ENCODE measurements around the gene C2orf69.
"Not testable (repeated sequence)": the region's sequence is repeated elsewhere in the genome, so short reads cannot be mapped to it uniquely, and the experiment has no call there.

C2orf69 gene

DNA sequence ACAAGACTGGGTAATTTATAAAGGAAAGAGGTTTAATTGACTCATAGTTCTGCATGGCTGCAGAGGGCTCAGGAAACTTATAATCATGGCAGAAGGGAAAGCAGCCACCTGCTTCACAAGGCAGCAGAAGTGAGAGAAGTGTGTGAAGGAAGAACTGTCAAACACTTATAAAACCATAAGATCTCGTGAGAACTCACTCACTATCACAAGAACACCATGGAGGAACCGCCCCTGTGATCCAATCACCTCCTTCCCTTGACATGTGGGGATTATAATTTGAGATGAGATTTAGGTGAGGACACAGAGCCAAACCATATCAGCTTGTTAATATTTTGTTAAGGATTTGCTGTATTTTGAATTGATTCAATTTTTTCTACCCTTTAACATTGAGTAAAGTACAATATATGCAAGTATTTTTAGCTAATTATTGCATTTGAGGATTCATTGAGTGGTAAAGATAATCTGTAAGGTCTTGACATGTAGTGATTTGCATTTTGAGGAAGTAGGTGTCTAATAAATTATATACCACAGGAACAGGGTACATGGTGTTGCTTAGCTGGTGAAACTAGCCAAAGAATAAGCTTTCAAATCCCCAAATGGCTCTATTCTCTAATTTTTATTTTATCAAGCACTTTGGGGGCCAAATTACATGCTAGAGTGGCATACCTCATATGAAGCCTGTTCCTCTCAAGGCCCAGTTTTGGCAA is 3.9 kb upstream of the C2orf69 start:
- DNase-seq (ENCODE audit: extremely low spot score), result no peak
- no peak for TF ChIP-seq FOXA1 (IDR thresholded peaks at IDR 0.05)
- no peak for TF ChIP-seq SP1 (IDR thresholded peaks at IDR 0.05)
- TF ChIP-seq, protein P1, sequence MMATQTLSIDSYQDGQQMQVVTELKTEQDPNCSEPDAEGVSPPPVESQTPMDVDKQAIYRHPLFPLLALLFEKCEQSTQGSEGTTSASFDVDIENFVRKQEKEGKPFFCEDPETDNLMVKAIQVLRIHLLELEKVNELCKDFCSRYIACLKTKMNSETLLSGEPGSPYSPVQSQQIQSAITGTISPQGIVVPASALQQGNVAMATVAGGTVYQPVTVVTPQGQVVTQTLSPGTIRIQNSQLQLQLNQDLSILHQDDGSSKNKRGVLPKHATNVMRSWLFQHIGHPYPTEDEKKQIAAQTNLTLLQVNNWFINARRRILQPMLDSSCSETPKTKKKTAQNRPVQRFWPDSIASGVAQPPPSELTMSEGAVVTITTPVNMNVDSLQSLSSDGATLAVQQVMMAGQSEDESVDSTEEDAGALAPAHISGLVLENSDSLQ (IDR thresholded peaks at IDR 0.05), result no peak
- no peak for TF ChIP-seq FOXM1 (IDR thresholded peaks at IDR 0.05; ENCODE audit: borderline replicate concordance)
- TF ChIP-seq LEF1 (IDR thresholded peaks at IDR 0.05; ENCODE audit: borderline replicate concordance), result no peak
- TF ChIP-seq FOXK2 (IDR thresholded peaks at IDR 0.05), result no peak
- no peak for TF ChIP-seq ARNT (IDR thresholded peaks at IDR 0.05)
- no peak for TF ChIP-seq SUZ12 (IDR thresholded peaks at IDR 0.05)
- TF ChIP-seq NFRKB (IDR thresholded peaks at IDR 0.05), result no peak
- no peak for TF ChIP-seq BHLHE40 (IDR thresholded peaks at IDR 0.05; ENCODE audit: borderline replicate concordance)
- TF ChIP-seq HDGF (IDR thresholded peaks at IDR 0.05; ENCODE audit: borderline replicate concordance), result no peak
- no peak for TF ChIP-seq ELF4 (IDR thresholded peaks at IDR 0.05)
- ChIA-PET CTCF (no interaction called here), POLR2A (no interaction called here)

DNA sequence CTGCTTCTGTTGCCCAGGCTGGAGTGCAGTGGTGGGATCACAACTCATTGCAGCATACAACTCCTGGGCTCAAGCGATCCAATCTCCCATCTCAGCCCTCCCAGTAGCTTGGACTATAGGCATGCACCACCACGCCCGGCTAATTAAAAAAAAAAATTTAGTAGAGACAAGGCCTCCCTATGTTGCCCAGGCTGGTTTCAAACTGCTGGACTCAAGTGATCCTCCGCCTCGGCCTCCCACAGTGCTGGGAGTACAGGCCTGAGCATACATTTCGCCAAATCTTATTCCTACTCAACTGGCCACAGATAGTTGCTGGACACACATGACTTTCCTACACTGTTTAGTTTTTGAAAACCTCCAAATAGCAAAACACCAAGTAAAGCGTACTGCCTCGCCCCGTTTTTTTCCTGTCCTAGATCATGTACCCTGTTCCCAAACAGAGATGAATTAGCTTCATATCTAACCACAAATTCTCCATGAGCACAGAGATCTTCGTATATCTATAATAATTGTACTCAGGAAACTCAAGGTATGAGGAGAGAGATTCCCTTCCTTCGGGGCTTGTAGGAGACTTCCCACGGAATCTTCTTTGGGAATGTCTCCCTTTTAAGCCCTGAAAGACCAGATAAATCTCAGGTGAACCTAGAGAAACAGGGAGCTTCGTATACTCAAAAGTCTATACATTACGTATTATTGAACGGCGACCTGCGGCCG is 598 bp upstream of the C2orf69 start:
- no peak for TF ChIP-seq ZNF384 (IDR thresholded peaks at IDR 0.05)
- peak; percentile 68 for TF ChIP-seq L3MBTL2 (conservative IDR thresholded peaks at IDR 0.05)
- no peak for DNase-seq (ENCODE audit: extremely low spot score)
- ChIA-PET CTCF (no interaction called here), POLR2A (interaction anchor here (0.7 to 1.5 kb wide), 6 partner anchors 8 to 160 kb away, joined by 3 to 7 read pairs (median 4); partner anchors contain the start of genes FTCDNL1, MAIP1 and TYW5)

DNA sequence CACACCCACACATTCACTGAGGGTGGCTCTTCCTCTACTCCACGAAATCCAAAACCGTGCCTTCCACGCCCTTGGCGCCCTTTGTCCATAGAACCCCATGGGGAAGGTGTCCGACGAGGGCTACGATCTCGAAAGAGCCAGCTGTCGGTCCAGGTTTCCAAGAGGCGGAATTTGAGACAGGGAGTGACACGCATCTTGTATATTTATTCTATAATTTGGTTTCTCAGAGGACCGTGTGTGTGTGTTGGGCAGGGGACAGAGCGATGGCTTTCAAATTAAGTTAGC is 726 bp downstream of the C2orf69 start:
- ChIA-PET POLR2A (interaction anchor here (1.5 kb wide), 1 partner anchor 9 kb away, joined by 6 read pairs; no protein-coding TSS in a partner anchor), CTCF (no interaction called here)
- no peak for TF ChIP-seq SUZ12 (IDR thresholded peaks at IDR 0.05)
- no peak for DNase-seq (ENCODE audit: extremely low spot score)

DNA sequence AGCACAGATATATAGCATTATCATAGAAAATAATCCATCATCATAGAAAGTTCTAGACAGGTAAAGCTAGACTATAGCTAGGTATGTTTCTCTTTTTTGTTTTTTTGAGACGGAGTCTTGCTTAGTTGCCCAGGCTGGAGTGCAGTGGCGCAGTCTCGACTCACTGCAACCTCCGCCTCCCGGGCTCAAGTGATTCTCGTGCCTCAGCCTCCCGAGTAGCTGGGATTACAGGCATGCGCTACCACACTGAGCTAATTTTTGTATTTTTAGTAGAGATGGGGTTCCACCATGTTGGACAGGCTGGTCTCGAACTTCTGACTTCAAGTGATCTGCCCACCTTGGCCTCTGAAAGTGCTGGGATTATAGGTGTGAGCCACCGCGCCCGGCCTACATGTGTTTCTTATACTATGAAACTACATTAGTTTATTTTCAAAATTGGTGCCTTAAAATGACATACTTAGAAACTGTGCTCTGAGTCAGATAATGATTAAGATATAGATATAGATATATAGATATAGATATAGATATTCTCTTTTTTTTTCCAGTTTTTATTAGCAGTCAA is 1.5 kb downstream of the C2orf69 start:
- POLR2A ChIA-PET; DNase-seq (ENCODE audit: extremely low spot score); CTCF ChIA-PET: not testable (repeated sequence)
- TF ChIP-seq L3MBTL2 (conservative IDR thresholded peaks at IDR 0.05), result 0 out of 2 replicates have a peak, but pooled peaks have one; percentile 19

DNA sequence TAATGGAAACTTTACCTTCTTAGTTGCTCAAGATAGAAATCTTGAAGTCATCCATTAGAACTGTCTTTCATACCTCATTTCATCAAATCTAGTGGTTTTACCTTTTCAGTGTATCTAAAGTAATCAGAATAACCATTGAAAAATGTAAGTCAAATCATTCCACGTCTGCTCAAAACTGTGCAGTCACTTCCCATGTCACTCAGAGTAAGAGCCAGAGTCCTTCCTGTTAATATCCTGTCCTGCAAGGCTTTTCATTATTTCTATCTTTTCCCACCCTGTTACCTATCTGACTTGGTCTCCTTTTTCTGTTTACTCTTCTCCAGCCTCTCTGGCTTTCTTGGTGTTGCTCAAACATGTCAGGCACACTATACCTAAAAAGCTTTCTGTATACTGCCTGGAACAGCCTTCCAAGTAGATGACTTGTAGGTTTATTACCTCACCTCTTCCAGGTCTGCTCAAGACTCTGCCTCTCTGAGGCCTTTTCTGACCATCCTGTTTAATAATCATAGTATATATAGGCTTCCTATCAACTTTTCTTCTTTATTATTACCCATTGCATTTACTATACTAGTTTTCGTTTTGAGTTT is 3.4 kb downstream of the C2orf69 start:
- ChIA-PET CTCF (no interaction called here), POLR2A (no interaction called here)
- no peak for TF ChIP-seq BHLHE40 (IDR thresholded peaks at IDR 0.05; ENCODE audit: borderline replicate concordance)
- no peak for TF ChIP-seq SUZ12 (IDR thresholded peaks at IDR 0.05)
- TF ChIP-seq L3MBTL2 (conservative IDR thresholded peaks at IDR 0.05), result no peak
- no peak for TF ChIP-seq LEF1 (IDR thresholded peaks at IDR 0.05; ENCODE audit: borderline replicate concordance)
- TF ChIP-seq FOXM1 (IDR thresholded peaks at IDR 0.05; ENCODE audit: borderline replicate concordance), result no peak
- no peak for TF ChIP-seq ELF4 (IDR thresholded peaks at IDR 0.05)
- no peak for TF ChIP-seq FOXA1 (IDR thresholded peaks at IDR 0.05)
- TF ChIP-seq, protein P1 (IDR thresholded peaks at IDR 0.05), result no peak
- no peak for TF ChIP-seq HDGF (IDR thresholded peaks at IDR 0.05; ENCODE audit: borderline replicate concordance)
- no peak for TF ChIP-seq ZNF384 (IDR thresholded peaks at IDR 0.05)
- TF ChIP-seq ARNT (IDR thresholded peaks at IDR 0.05), result no peak
- TF ChIP-seq TARDBP (IDR thresholded peaks at IDR 0.05), result no peak
- no peak for DNase-seq (ENCODE audit: extremely low spot score)

DNA sequence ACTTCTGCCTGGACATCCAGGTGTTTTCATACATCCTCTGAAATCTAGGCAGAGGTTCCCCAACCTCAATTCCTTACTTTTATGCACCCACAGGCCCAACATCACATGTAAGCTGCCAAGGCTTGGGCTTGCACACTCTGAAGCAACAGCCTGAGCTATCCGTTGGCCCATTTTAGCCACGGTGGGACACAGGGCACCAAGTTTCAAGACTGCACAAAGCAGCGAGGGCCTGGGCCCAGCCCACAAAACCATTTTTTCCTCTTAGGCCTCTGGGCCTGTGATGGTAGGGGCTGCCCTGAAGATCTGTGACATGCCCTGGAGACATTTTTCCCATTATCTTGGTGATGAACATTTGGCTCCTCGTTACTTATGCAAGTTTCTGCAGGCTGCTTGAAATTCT is 5.9 kb downstream of the C2orf69 start:
- CTCF ChIA-PET, result no interaction called here
- no peak for TF ChIP-seq ARNT (IDR thresholded peaks at IDR 0.05)
- TF ChIP-seq HDGF (IDR thresholded peaks at IDR 0.05; ENCODE audit: borderline replicate concordance), result no peak
- no peak for TF ChIP-seq FOXK2 (IDR thresholded peaks at IDR 0.05)
- no peak for TF ChIP-seq ELF4 (IDR thresholded peaks at IDR 0.05)
- TF ChIP-seq, protein P1 (IDR thresholded peaks at IDR 0.05), result no peak
- no peak for TF ChIP-seq SP1 (IDR thresholded peaks at IDR 0.05)
- no peak for TF ChIP-seq FOXA1 (IDR thresholded peaks at IDR 0.05)
- no peak for TF ChIP-seq SUZ12 (IDR thresholded peaks at IDR 0.05)
- POLR2A ChIA-PET, result no interaction called here
- no peak for DNase-seq (ENCODE audit: extremely low spot score)

DNA sequence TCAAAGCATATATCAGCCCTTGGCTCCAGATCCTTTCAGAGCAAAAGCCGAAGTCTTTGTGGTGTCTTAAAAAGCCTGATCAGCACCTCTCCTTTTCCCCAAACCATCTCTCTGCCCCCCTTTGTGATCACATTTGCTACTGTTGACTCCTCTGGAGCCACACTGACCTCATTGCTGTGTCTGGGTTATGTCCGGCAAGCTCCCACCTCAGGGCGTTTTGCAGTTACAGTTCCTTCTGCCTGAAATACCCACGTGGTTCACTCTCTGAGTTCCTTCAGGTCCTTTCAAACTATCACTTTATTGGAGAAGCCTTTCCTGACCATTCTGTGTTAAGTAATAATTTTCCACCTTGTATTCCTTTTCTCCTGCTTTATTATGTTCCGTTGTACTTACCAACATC is 11.8 kb downstream of the C2orf69 start:
- no peak for TF ChIP-seq FOXK2 (IDR thresholded peaks at IDR 0.05)
- TF ChIP-seq ELF4 (IDR thresholded peaks at IDR 0.05), result no peak
- no peak for TF ChIP-seq CTBP1 (IDR thresholded peaks at IDR 0.05; ENCODE audit: borderline replicate concordance)
- TF ChIP-seq ARNT (IDR thresholded peaks at IDR 0.05), result no peak
- TF ChIP-seq, protein P1 (IDR thresholded peaks at IDR 0.05), result no peak
- TF ChIP-seq FOXM1 (IDR thresholded peaks at IDR 0.05; ENCODE audit: borderline replicate concordance), result no peak
- TF ChIP-seq L3MBTL2 (conservative IDR thresholded peaks at IDR 0.05), result no peak
- TF ChIP-seq FOXA1 (IDR thresholded peaks at IDR 0.05), result no peak
- no peak for TF ChIP-seq BHLHE40 (IDR thresholded peaks at IDR 0.05; ENCODE audit: borderline replicate concordance)
- no peak for TF ChIP-seq SP1 (IDR thresholded peaks at IDR 0.05)
- TF ChIP-seq LEF1 (IDR thresholded peaks at IDR 0.05; ENCODE audit: borderline replicate concordance), result no peak
- DNase-seq (ENCODE audit: extremely low spot score), result no peak
- ChIA-PET POLR2A (interaction anchor here (1.5 kb wide), 1 partner anchor 12 kb away, joined by 5 read pairs; the partner anchor contains the start of gene C2orf69), CTCF (no interaction called here)
